ENCODE results near the gene HPD. TPM values are rescaled to one million over a fixed set of nuclear protein-coding genes. Genes with fewer than 3 reads are reported as not detected.

HPD gene
- total and polyA plus RNA-seq, 10 donors = 0.57 to 2.8 (median 1.0) TPM; not detected in 1

GRCh38 chr12:121810833-121811433, 47.7 kb downstream of the HPD start:
- Histone ChIP-seq H3K4me1 (peaks cover 50 to 95% (median 68%) of the 10 kb centered on the region in 6 donors), H3K9me3 (no peaks in the 10 kb centered on the region), H3K27me3 (replicated peaks in 1 of 7) (no peaks in the 10 kb centered on the region), H3K4me3 (peak overlapping the region in 7 of 8 donors; percentile 53 to 86 (median 66)), H3K27ac (peak overlapping the region in 6 of 8 donors; percentile 60 to 86 (median 80)), H3K36me3 (peaks cover 0 to 94% (median 52%) of the 10 kb centered on the region in 6 donors)
- no peak for DNase-seq
- WGBS, 5 donors = 58 to 68% (median 59%) methylated on average over 6 of the region's 6 CpGs
- TF ChIP-seq CTCF (IDR thresholded peaks at IDR 0.05 in 8 of 11, conservative IDR thresholded peaks at IDR 0.05 in 3 of 11) = no peak
- no peak for TF ChIP-seq POLR2A (IDR thresholded peaks at IDR 0.05)
- TF ChIP-seq POLR2AphosphoS5 (IDR thresholded peaks at IDR 0.05) = no peak
- intact Hi-C loops (cut with DNase I; ENCODE audit: low total_unique reads) = no loop called here

GRCh38 chr12:121810234-121810817, 48.3 kb downstream of the HPD start:
- peak overlapping the region in 1 of 8 donors; percentile 86 for H3K4me3 ChIP-seq
- DNase-seq = peak; percentile 79
- H3K9me3 ChIP-seq = no peaks in the 10 kb centered on the region
- WGBS, 5 donors = 81 to 93% (median 85%) methylated on average over 25 to 33 of the region's 33 CpGs
- H3K27me3 ChIP-seq (replicated peaks in 1 of 7) = no peaks in the 10 kb centered on the region
- peaks cover 53 to 99% (median 73%) of the 10 kb centered on the region in 6 donors for H3K4me1 ChIP-seq
- intact Hi-C loops (cut with DNase I; ENCODE audit: low total_unique reads) = no loop called here
- TF ChIP-seq POLR2A (IDR thresholded peaks at IDR 0.05) = no peak
- TF ChIP-seq POLR2AphosphoS5 (IDR thresholded peaks at IDR 0.05) = peak in 2 of 3 donors; percentile 28 to 63
- TF ChIP-seq CTCF (IDR thresholded peaks at IDR 0.05 in 8 of 11, conservative IDR thresholded peaks at IDR 0.05 in 3 of 11) = no peak
- H3K27ac ChIP-seq = peak overlapping the region in 4 of 8 donors; percentile 71 to 86 (median 83)
- peaks cover 0 to 91% (median 46%) of the 10 kb centered on the region in 6 donors for H3K36me3 ChIP-seq

DNA sequence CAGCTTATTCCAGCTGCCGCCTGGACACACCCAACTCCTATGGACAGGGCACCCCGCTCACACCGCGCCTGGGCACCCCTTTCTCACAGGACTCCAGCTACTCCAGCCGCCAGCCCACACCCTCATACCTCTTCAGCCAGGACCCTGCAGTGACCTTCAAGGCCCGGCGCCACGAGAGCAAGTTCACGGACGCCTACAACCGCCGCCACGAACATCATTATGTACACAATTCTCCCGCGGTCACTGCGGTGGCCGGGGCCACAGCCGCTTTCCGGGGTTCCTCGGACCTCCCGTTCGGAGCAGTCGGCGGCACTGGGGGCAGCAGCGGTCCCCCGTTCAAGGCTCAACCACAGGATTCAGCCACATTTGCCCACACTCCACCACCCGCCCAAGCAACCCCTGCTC, 48.9 kb downstream of the HPD start:
- intact Hi-C loops (cut with DNase I; ENCODE audit: low total_unique reads) = no loop called here
- Histone ChIP-seq H3K4me1 (peaks cover 53 to 99% (median 75%) of the 10 kb centered on the region in 6 donors), H3K27me3 (replicated peaks in 1 of 7) (no peaks in the 10 kb centered on the region), H3K27ac (no peak overlapping the region), H3K4me3 (no peak overlapping the region), H3K9me3 (no peaks in the 10 kb centered on the region), H3K36me3 (peaks cover 0 to 85% (median 40%) of the 10 kb centered on the region in 6 donors)
- peak in 1 of 3 donors; percentile 22 for TF ChIP-seq POLR2AphosphoS5 (IDR thresholded peaks at IDR 0.05)
- no peak for TF ChIP-seq POLR2A (IDR thresholded peaks at IDR 0.05)
- WGBS, 5 donors = 88 to 94% (median 91%) methylated on average over 27 of the region's 27 CpGs
- peak; percentile 79 for DNase-seq

GRCh38 chr12:121808623-121809022, 50.0 kb downstream of the HPD start:
- Histone ChIP-seq H3K4me3 (no peak overlapping the region), H3K27ac (peak overlapping the region in 1 of 8 donors; percentile 100), H3K27me3 (replicated peaks in 1 of 7) (no peaks in the 10 kb centered on the region), H3K4me1 (peaks cover 50 to 91% (median 70%) of the 10 kb centered on the region in 6 donors), H3K36me3 (peaks cover 0 to 74% (median 33%) of the 10 kb centered on the region in 6 donors), H3K9me3 (no peaks in the 10 kb centered on the region)
- TF ChIP-seq POLR2A (IDR thresholded peaks at IDR 0.05) (no peak), POLR2AphosphoS5 (IDR thresholded peaks at IDR 0.05) (no peak), CTCF (IDR thresholded peaks at IDR 0.05 in 8 of 11, conservative IDR thresholded peaks at IDR 0.05 in 3 of 11) (no peak)
- DNase-seq = peak; percentile 56
- intact Hi-C loops (cut with DNase I; ENCODE audit: low total_unique reads) = no loop called here
- WGBS, 5 donors = 92 to 96% (median 94%) methylated on average over 8 of the region's 8 CpGs
